A673 (cell line): ENCODE data around the gene KIAA0040. TPM values are rescaled to one million over a fixed set of nuclear protein-coding genes. Genes with fewer than 3 reads are reported as not detected.

Experiments
- BruUV-seq: library from RNA; stranded (reverse); fragments of 400-500 nt; replicated peaks from 2 replicates; lab custom pipeline; 2021; lab: Mats Ljungman, UMichigan
- CTCF ChIA-PET: fragments of 300-600 bp; sonication (Branson Sonifier 250); formaldehyde crosslinking; loops from one replicate; lab custom pipeline; 2022; ENCODE audit warnings: antibody characterized with exemption; lab: Charles Lee
- POLR2A ChIA-PET: fragments of 300-600 bp; sonication (Branson Sonifier 250); formaldehyde crosslinking; loops from one replicate; lab custom pipeline; 2022; ENCODE audit warnings: antibody characterized with exemption; ENCODE audit not compliant: low non-redundant PET; lab: Charles Lee
- DNase-seq: peaks from one replicate; pipeline ENCODE4 v3.0.0-alpha.2; 2015; ENCODE audit warnings: low spot score
- H3K27ac ChIP-seq: fragments of 200-600 bp; sonication (generic); 2 replicates; pipeline ENCODE4 v1.5.1; 2016; ENCODE audit warnings: mixed run types, low read depth, mild to moderate bottlenecking, mixed read lengths, antibody characterized with exemption, low read length; ENCODE audit not compliant: poor library complexity, severe bottlenecking
- H3K27me3 ChIP-seq: fragments of 200-600 bp; sonication (generic); replicated peaks from 2 replicates; pipeline ENCODE4 v1.6.1; 2017; ENCODE audit warnings: mixed run types, low read depth, mild to moderate bottlenecking, mixed read lengths, antibody characterized with exemption, low read length; ENCODE audit not compliant: insufficient read depth, poor library complexity
- H3K36me3 ChIP-seq: fragments of 200-600 bp; sonication (generic); 2 replicates; pipeline ENCODE4 v1.6.1; 2016; ENCODE audit warnings: mixed run types, mild to moderate bottlenecking, mixed read lengths, antibody characterized with exemption, low read length; ENCODE audit not compliant: insufficient read depth, poor library complexity, severe bottlenecking
- H3K4me1 ChIP-seq: fragments of 200-600 bp; sonication (generic); 2 replicates; pipeline ENCODE4 v1.6.1; 2017; ENCODE audit warnings: mixed run types, mild to moderate bottlenecking, mixed read lengths, antibody characterized with exemption, low read length; ENCODE audit not compliant: insufficient read depth, poor library complexity, severe bottlenecking
- H3K4me3 ChIP-seq: fragments of 200-600 bp; sonication (generic); 2 replicates; pipeline ENCODE4 v1.5.1; 2016; ENCODE audit warnings: low read depth, mixed run types, mild to moderate bottlenecking, mixed read lengths, low read length; ENCODE audit not compliant: poor library complexity, severe bottlenecking
- H3K9me3 ChIP-seq: fragments of 200-600 bp; sonication (generic); 2 replicates; pipeline ENCODE4 v1.6.1; 2016; ENCODE audit warnings: mixed run types, low read depth, mild to moderate bottlenecking, mixed read lengths, antibody characterized with exemption, low read length; ENCODE audit not compliant: poor library complexity, severe bottlenecking
- EZH2 ChIP-seq: fragments of 200-600 bp; sonication (generic); IDR thresholded peaks from 2 replicates; pipeline ENCODE4 v1.6.1; 2017; ENCODE audit warnings: borderline replicate concordance, low read depth, mild to moderate bottlenecking, mixed read lengths, antibody characterized with exemption, low read length; ENCODE audit not compliant: poor library complexity, severe bottlenecking
- intact Hi-C: fragments of 100-400 bp; cut with micrococcal nuclease; formaldehyde crosslinking; loops from one replicate; pipeline ENCODE4 v1.10.0; 2022; ENCODE audit not compliant: unreplicated experiment
- total RNA-seq: library from RNA; stranded (reverse); gene quantifications from 2 replicates; pipeline ENCODE4 v1.2.3, GENCODE V29; 2021
- TF ChIP-seq, protein P1 (sequence below): fragments of 300-800, 200-600 bp; sonication (generic); conservative IDR thresholded peaks from 2 replicates; pipeline ENCODE4 v1.5.1; 2017; ENCODE audit warnings: low read depth, mild to moderate bottlenecking, antibody characterized with exemption, low read length, moderate library complexity, mixed read lengths

Gene KIAA0040
- total RNA-seq, 1 experiment from 2014 or later = not detected

DNA sequence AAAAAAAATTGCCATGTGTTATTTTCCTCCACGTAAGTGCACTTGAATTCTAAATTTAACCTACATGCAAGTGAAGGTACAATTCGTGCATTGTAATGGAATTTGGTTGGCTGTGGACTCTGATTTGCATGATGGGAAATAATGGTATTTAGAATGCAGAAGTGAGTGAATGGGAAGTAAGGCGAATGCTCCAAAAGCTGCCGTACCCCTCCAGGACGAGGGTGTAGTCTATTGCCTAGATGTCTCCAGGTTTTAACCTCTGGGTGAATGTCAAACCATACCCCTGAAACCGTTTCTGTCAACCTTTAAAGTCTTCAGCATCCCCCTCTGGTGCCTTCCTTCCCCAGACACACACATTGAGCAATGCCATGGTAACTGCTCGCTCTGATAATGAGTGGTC is 44.5 kb downstream of the KIAA0040 start:
- BruUV-seq = no TSS peak
- Histone ChIP-seq H3K27me3 (no peaks in the 10 kb centered on the region), H3K27ac (no peak overlapping the region), H3K9me3 (no peaks in the 10 kb centered on the region), H3K4me3 (no peak overlapping the region), H3K36me3 (no peaks in the 10 kb centered on the region), H3K4me1 (no peaks in the 10 kb centered on the region)
- TF ChIP-seq, protein P1, sequence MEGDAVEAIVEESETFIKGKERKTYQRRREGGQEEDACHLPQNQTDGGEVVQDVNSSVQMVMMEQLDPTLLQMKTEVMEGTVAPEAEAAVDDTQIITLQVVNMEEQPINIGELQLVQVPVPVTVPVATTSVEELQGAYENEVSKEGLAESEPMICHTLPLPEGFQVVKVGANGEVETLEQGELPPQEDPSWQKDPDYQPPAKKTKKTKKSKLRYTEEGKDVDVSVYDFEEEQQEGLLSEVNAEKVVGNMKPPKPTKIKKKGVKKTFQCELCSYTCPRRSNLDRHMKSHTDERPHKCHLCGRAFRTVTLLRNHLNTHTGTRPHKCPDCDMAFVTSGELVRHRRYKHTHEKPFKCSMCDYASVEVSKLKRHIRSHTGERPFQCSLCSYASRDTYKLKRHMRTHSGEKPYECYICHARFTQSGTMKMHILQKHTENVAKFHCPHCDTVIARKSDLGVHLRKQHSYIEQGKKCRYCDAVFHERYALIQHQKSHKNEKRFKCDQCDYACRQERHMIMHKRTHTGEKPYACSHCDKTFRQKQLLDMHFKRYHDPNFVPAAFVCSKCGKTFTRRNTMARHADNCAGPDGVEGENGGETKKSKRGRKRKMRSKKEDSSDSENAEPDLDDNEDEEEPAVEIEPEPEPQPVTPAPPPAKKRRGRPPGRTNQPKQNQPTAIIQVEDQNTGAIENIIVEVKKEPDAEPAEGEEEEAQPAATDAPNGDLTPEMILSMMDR = no peak
- no peak for TF ChIP-seq EZH2
- ChIA-PET CTCF (no interaction called here), POLR2A (no interaction called here)
- no peak for DNase-seq
- intact Hi-C loops = loop anchor here (5.0 kb wide), 1 partner anchor 121 kb away; no protein-coding TSS in a partner anchor

DNA sequence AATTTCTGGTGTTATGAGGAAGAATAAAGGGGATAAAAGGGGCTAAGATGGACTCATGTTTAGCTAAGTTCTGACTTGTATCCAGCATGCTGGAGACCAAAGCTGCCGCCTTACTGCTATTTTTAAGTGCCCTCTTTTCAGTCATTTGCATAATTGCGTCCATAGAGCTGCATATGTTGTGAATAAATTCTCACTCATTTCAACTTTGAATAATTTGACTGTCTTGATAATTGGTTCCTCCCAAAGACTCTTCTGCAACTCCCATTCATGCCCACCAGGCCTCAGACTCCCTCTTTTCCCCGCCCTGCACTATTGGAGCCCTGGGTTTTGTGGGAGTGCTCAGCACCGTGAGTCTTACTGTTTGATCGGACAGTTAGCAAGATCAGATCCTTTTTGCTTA is 45.0 kb downstream of the KIAA0040 start:
- Histone ChIP-seq H3K36me3 (no peaks in the 10 kb centered on the region), H3K27ac (no peak overlapping the region), H3K4me1 (no peaks in the 10 kb centered on the region), H3K27me3 (no peaks in the 10 kb centered on the region), H3K9me3 (no peaks in the 10 kb centered on the region), H3K4me3 (no peak overlapping the region)
- ChIA-PET CTCF (no interaction called here), POLR2A (no interaction called here)
- no TSS peak for BruUV-seq
- TF ChIP-seq EZH2 = no peak
- TF ChIP-seq, protein P1 = no peak
- no peak for DNase-seq
- intact Hi-C loops = loop anchor here (5.0 kb wide), 1 partner anchor 120 kb away; no protein-coding TSS in a partner anchor

DNA sequence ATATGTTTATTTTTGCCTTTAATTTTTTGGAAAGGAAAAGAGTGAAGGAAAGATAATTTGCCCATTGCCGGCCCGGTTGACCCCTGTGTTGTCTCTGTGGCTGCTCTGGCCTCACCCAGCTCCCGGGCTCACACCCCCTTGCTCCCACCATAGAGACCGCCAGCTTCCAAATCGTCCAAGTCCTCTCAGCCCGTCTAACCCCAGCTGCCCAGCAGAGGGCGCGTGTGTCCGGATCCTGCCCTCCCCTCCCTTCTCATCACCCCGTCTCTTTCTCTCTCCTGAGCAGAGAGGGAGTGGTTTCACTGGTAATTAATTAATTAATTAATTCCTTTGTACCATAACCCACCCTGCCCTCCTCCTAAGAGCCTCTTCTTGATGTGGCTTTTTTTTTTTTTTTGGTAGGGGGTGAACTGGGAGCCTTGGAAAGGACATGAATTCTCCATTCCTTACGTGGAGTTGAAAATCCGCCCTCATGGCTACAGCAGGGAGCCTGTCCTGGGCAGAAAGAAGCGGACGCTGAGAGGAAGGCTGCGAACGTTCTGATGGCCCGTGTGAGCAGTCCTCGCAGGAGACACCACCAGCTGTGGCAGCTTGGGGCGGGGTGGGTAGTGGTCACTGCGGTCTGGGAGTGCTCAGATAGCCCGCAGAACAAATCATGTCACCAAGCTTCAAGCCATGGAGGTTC is 45.9 kb downstream of the KIAA0040 start:
- intact Hi-C loops = loop anchor here (5.0 kb wide), 1 partner anchor 119 kb away; no protein-coding TSS in a partner anchor
- CTCF ChIA-PET = interaction anchor here (0.6 to 1.4 kb wide), 7 partner anchors 8 to 739 kb away, joined by 3 to 13 read pairs (median 6); no protein-coding TSS in a partner anchor

More for the DNA sequence above, 45.9 kb downstream of the KIAA0040 start:
- H3K4me1 ChIP-seq = no peaks in the 10 kb centered on the region
- peak; percentile 75 for DNase-seq
- H3K36me3 ChIP-seq = no peaks in the 10 kb centered on the region
- BruUV-seq = no TSS peak
- H3K4me3 ChIP-seq = no peak overlapping the region
- TF ChIP-seq, protein P1 = peak; percentile 94
- no peak for TF ChIP-seq EZH2
- no peaks in the 10 kb centered on the region for H3K27me3 ChIP-seq
- POLR2A ChIA-PET = no interaction called here
- H3K9me3 ChIP-seq = no peaks in the 10 kb centered on the region
- no peak overlapping the region for H3K27ac ChIP-seq
